GM19372 (cell line): ENCODE measurements around the gene ADAD2.

Experiments used
- ATAC-seq: cut with Tn5 transposase; IDR thresholded peaks from one replicate; pipeline ENCODE4 v1.9.1; 2021; ENCODE audit warnings: mild to moderate bottlenecking, low read depth, moderate library complexity; ENCODE audit not compliant: unreplicated experiment

ADAD2 gene

GRCh38 chr16:84176192-84177053 is 14.5 kb upstream of the ADAD2 start:
- no peak for ATAC-seq

- no peak for ATAC-seq
Observed at GRCh38 chr16:84177741-84178073, 13.2 kb upstream of the ADAD2 start.

GRCh38 chr16:84178146-84178765 is 12.7 kb upstream of the ADAD2 start:
- ATAC-seq: no peak

GRCh38 chr16:84178892-84179611 is 11.9 kb upstream of the ADAD2 start:
- no peak for ATAC-seq

GRCh38 chr16:84179612-84180320 is 11.2 kb upstream of the ADAD2 start:
- no peak for ATAC-seq

- ATAC-seq: no peak
Observed at GRCh38 chr16:84180519-84181140, 10.3 kb upstream of the ADAD2 start.

- no peak for ATAC-seq
Observed at GRCh38 chr16:84181144-84181915, 9.6 kb upstream of the ADAD2 start.

- no peak for ATAC-seq
Observed at GRCh38 chr16:84182104-84182503, 8.9 kb upstream of the ADAD2 start.

- ATAC-seq: no peak
Observed at GRCh38 chr16:84182680-84183571, 8.0 kb upstream of the ADAD2 start.

GRCh38 chr16:84183572-84183875 is 7.4 kb upstream of the ADAD2 start:
- no peak for ATAC-seq

- no peak for ATAC-seq
Observed at GRCh38 chr16:84183911-84184591, 6.9 kb upstream of the ADAD2 start.

- ATAC-seq: no peak
Observed at GRCh38 chr16:84184775-84185174, 6.2 kb upstream of the ADAD2 start.

GRCh38 chr16:84186685-84187437 is 4.1 kb upstream of the ADAD2 start, which contains the start of gene TAF1C:
Gene TAF1C (minus strand): TSS chr16:84187057. CDS start chr16:84184988, 2,069 bp downstream.
- peak; percentile 96 for ATAC-seq

GRCh38 chr16:84191466-84191865 is 509 bp downstream of the ADAD2 start:
- no peak for ATAC-seq

GRCh38 chr16:84193480-84193879 is 2.5 kb downstream of the ADAD2 start:
- ATAC-seq: no peak

- no peak for ATAC-seq
Observed at GRCh38 chr16:84194018-84194417, 3.1 kb downstream of the ADAD2 start.

GRCh38 chr16:84194470-84195200 is 3.7 kb downstream of the ADAD2 start:
- ATAC-seq: no peak
